Subcutaneous adipose tissue (tissue), 4 donors: ENCODE results near the gene MACROH2A2. TPM values are rescaled to one million over a fixed set of nuclear protein-coding genes. Genes with fewer than 3 reads are reported as not detected.

Experiments used
- CTCF ChIP-seq: fragments of 450-650 bp; IDR thresholded peaks from one replicate; pipeline ENCODE4 v1.5.1; 2016; ENCODE audit warnings: low read depth, mild to moderate bottlenecking, control low read depth, antibody characterized with exemption, moderate library complexity
- total RNA-seq, 4 donors: library from RNA; depleted of rRNA; stranded (reverse); fragments of >200 nt; gene quantifications; one replicate each; pipeline ENCODE4 v1.1.0, GENCODE V29; 2016

Gene MACROH2A2
- 1 to 10 TPM in 3 of 4 donors, under 1 TPM in 1; 0.57 to 3.1 (median 2.4) TPM for total RNA-seq

GRCh38 chr10:70052462-70053217, at the start of gene MACROH2A2:
TSS of gene MACROH2A2 (plus strand) at chr10:70052846. CDS start at chr10:70075659, 22,813 bp downstream.
- no peak for TF ChIP-seq CTCF

- TF ChIP-seq CTCF, result no peak
Observed at GRCh38 chr10:70007116-70007820, 45.4 kb upstream of the MACROH2A2 start.

DNA sequence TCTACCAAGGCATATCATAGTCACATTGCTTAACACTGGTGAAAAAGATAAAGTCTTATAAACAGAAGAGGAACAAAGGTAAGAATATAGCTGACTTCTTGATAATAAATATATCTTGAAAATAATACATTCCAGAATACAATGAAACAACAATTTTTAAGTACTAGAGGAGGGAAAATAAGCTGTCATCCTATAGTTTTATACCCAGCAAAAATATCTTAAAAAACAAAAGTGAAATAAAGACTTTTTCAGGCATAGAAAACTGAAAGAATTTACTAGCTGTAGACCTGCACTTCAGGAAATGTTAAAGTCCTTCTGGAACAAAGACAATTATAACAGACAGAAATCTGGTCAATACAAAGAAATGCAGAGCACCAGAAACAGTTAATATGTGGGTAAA, 21.4 kb upstream of the MACROH2A2 start:
- no peak for TF ChIP-seq CTCF

DNA sequence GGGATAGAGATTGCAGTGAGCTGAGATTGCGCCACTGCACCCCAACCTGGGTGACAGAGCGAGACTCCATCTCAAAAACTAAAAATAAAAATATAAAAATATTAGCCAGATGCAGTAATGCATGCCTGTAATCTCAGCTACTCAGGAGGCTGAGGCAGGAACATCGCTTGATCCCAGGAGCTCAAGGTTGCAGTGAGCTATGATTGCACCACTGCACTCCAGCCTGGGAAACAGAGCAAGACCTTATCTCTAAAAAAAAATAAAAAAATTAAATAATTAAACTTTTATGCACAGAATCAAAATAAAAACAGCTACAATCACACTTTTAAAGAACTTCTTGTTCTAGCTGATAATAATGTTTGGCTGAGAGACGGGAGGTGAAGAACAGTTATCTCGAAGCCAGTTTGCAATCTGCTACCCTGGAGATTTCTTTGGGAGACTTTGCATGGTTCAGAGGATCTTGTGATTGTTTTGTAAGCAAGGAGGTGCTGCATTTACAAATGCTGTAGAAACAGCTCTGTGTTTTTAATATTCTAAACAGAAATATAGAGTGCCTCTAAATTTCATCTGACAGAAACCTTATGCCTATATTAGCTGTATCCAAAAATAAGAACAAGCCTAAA, 19.9 kb upstream of the MACROH2A2 start:
- no peak for TF ChIP-seq CTCF

DNA sequence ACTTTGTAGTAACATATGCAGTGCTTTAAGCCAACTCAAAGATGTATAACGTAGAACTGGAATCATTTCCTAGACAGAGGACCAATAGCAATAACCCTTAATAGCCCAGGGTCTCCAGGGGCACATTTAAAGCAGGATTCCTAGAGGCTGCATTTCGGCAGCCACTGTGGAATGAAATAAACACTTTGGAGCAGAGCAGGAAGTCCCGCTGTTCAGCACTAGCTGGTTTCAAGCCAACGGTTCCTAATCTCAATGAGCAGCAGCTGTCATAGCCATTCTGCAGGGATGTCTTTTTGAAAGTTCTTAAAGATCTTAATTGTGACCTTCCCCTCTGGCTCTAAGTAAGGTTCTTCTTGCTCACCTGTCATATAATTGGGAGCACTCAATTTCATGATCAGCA, 18.4 kb upstream of the MACROH2A2 start:
- no peak for TF ChIP-seq CTCF

GRCh38 chr10:70035531-70035930, 17.1 kb upstream of the MACROH2A2 start:
- no peak for TF ChIP-seq CTCF

DNA sequence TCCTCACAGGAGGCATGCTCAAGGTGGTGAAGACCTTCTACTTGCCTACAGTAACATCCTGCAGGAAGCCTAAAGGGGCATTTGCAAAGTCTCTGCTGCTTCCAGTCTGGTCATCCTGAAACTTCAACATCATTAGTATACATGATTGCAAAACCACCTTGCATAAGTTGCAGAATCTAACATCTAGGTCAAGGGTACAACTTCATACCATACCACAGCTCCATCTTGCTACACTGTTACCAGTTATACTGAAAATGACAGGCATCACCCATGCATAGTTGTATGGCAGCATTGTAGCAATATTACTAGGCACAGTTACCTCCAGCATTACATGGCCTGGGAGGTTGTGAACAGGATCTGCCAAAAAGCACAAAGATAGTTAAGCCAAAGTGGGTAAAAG, 13.7 kb upstream of the MACROH2A2 start:
- no peak for TF ChIP-seq CTCF
